CD4-positive, alpha-beta T cell (primary cell): Measurements from ENCODE around the gene SIM2. TPM values are rescaled to one million over a fixed set of nuclear protein-coding genes. Genes with fewer than 3 reads are reported as not detected.
A peak's percentile ranks its signal among the peaks of the same experiment; 100 is the strongest.

Source experiments
- ATAC-seq: fragments of 200-7000 bp; cut with Tn5 transposase; one replicate; pipeline ENCODE4 v1.10.0; 2022; ENCODE audit warnings: mild to moderate bottlenecking; ENCODE audit not compliant: poor library complexity
- CTCF ChIA-PET: fragments of 350-600 bp; sonication (Branson Sonifier 250); formaldehyde crosslinking; loops from one replicate; lab custom pipeline; 2021; ENCODE audit warnings: antibody characterized with exemption, inconsistent platforms; lab: Charles Lee
- POLR2A ChIA-PET: fragments of 350-600 bp; sonication (Branson Sonifier 250); formaldehyde crosslinking; loops from one replicate; lab custom pipeline; 2021; ENCODE audit warnings: antibody characterized with exemption, inconsistent platforms; lab: Charles Lee
- DNase-seq, 14 experiments: peaks; one replicate each; pipeline ENCODE4 v3.0.0-alpha.2; 2013 to 2020; ENCODE audit warnings: mixed read lengths in 2 of 14
- H3K27ac ChIP-seq, 2 donors: one replicate each; pipeline versions ENCODE4 v1.5.1 to v1.7.0; 2013; ENCODE audit warnings: low read length in 2 of 2, low read depth in 1 of 2, mild to moderate bottlenecking in 1 of 2
- H3K27me3 ChIP-seq, 2 experiments: 1 replicate in 1 of 2; 2 replicates in 1 of 2; pipeline versions ENCODE4 v1.6.1 to v1.7.0; 2013; ENCODE audit warnings: low read length in 2 of 2, control low read depth in 1 of 2, mild to moderate bottlenecking in 1 of 2, moderate library complexity in 1 of 2; ENCODE audit not compliant: insufficient read depth in 2 of 2, control insufficient read depth in 1 of 2
- H3K36me3 ChIP-seq: one replicate; pipeline ENCODE4 v1.6.1; 2013; ENCODE audit warnings: low read length, control low read depth; ENCODE audit not compliant: insufficient read depth
- H3K4me1 ChIP-seq: one replicate; pipeline ENCODE4 v1.6.1; 2013; ENCODE audit warnings: low read length, control low read depth; ENCODE audit not compliant: insufficient read depth
- H3K4me3 ChIP-seq: one replicate; pipeline ENCODE4 v1.5.1; 2013; ENCODE audit warnings: mild to moderate bottlenecking, low read length, moderate library complexity
- H3K9me3 ChIP-seq, 2 experiments: 1 replicate in 1 of 2; 2 replicates in 1 of 2; pipeline versions ENCODE4 v1.6.1 to v1.7.0; 2013; ENCODE audit warnings: low read length in 2 of 2, mild to moderate bottlenecking in 2 of 2, control low read depth in 1 of 2, moderate library complexity in 1 of 2; ENCODE audit not compliant: control insufficient read depth in 1 of 2, insufficient read depth in 1 of 2
- H3K27ac Mint-ChIP-seq: one replicate; pipeline ENCODE4 v1.8.0; 2020; ENCODE audit warnings: mixed read lengths
- H3K27me3 Mint-ChIP-seq: one replicate; pipeline ENCODE4 v1.8.0; 2021; ENCODE audit warnings: mixed read lengths
- H3K36me3 Mint-ChIP-seq: one replicate; pipeline ENCODE4 v1.8.0; 2021; ENCODE audit warnings: low read depth, mixed read lengths
- H3K4me1 Mint-ChIP-seq: one replicate; pipeline ENCODE4 v1.8.0; 2021; ENCODE audit warnings: low read depth, mixed read lengths
- H3K4me3 Mint-ChIP-seq: one replicate; pipeline ENCODE4 v1.8.0; 2020; ENCODE audit warnings: mild to moderate bottlenecking, mixed read lengths
- H3K9me3 Mint-ChIP-seq: one replicate; pipeline ENCODE4 v1.8.0; 2020; ENCODE audit warnings: mixed read lengths
- CTCF ChIP-seq: fragments of 200-600 bp; IDR thresholded peaks from one replicate; pipeline ENCODE4 v1.8.0; 2022; ENCODE audit warnings: antibody characterized with exemption, mild to moderate bottlenecking
- intact Hi-C, 2 experiments: fragments of 100-400 bp; cut with DNase I in 1 of 2; cut with micrococcal nuclease in 1 of 2; formaldehyde crosslinking; loops; one replicate each; pipeline versions ENCODE4 v1.15.1 to v1.9.0; 2023 to 2025; cut with DNase I, micrococcal nuclease
- total RNA-seq, 174 experiments: library from RNA in 2 of 174; stranded (reverse) in 2 of 174; gene quantifications; one replicate each; pipeline ENCODE4 v1.2.3 and lab custom pipeline; 2021 to 2026

SIM2 gene
- total RNA-seq, 2 experiments from 2014 or later = not detected

- ATAC-seq (no peak), DNase-seq (no peak)
- POLR2A ChIA-PET = no interaction called here
- Histone ChIP-seq H3K27ac (no peak overlapping the region), H3K27me3 (peaks cover 89 to 100% of the 10 kb centered on the region in 2 experiments), H3K36me3 (no peaks in the 10 kb centered on the region), H3K4me1 (peaks cover 59% of the 10 kb centered on the region), H3K9me3 (peaks cover 0 to 40% of the 10 kb centered on the region in 2 experiments), H3K4me3 (no peak overlapping the region)
- H3K27ac Mint-ChIP-seq = no peak overlapping the region
- peak overlapping the region; percentile 48 for H3K4me3 Mint-ChIP-seq
- no peaks in the 10 kb centered on the region for H3K9me3 Mint-ChIP-seq
- CTCF ChIA-PET = no interaction called here
- peaks cover 51% of the 10 kb centered on the region for H3K4me1 Mint-ChIP-seq
- TF ChIP-seq CTCF = no peak
- peaks cover 86% of the 10 kb centered on the region for H3K27me3 Mint-ChIP-seq
- H3K36me3 Mint-ChIP-seq = no peaks in the 10 kb centered on the region
- intact Hi-C loops = no loop called here
Observed at GRCh38 chr21:36706951-36707762, 8.2 kb downstream of the SIM2 start.

DNA sequence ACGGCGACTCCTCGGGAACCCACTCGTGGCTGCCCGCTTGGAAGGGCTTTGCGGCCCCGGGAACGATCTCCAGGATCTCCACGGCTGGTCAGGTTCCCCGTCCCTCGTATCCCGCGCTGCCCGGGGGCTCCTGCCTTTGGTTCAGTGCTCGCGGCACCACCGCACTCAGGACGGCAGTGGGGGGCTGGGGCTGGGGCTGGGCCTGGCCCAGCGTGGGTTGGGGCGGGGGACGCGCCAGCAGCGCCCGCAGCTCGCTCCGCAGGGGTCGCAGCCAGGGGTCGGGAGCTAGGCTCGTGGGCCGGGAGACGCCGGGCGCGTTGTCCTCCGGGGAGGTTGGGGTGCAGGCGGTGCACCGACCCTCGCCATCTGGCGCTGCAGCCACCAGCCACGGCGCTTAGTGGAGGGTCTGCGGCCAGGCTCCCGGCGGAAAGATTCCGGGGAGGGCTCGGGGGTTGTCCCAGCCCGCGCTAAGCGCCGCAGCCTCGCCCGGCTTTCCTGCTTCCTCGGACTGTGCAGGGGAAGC is 8.9 kb downstream of the SIM2 start:
- H3K27ac Mint-ChIP-seq = no peak overlapping the region
- no peak for DNase-seq
- ChIA-PET CTCF (no interaction called here), POLR2A (no interaction called here)
- Histone ChIP-seq H3K27ac (no peak overlapping the region), H3K9me3 (peaks cover 0 to 37% of the 10 kb centered on the region in 2 experiments), H3K36me3 (no peaks in the 10 kb centered on the region), H3K27me3 (peaks cover 89 to 100% of the 10 kb centered on the region in 2 experiments), H3K4me3 (no peak overlapping the region), H3K4me1 (peaks cover 59% of the 10 kb centered on the region)
- no peaks in the 10 kb centered on the region for H3K9me3 Mint-ChIP-seq
- peaks cover 86% of the 10 kb centered on the region for H3K27me3 Mint-ChIP-seq
- intact Hi-C loops = no loop called here
- peaks cover 51% of the 10 kb centered on the region for H3K4me1 Mint-ChIP-seq
- ATAC-seq = no peak
- H3K4me3 Mint-ChIP-seq = peak overlapping the region; percentile 48
- H3K36me3 Mint-ChIP-seq = no peaks in the 10 kb centered on the region
- TF ChIP-seq CTCF = no peak

GRCh38 chr21:36708286-36709029 is 9.5 kb downstream of the SIM2 start:
- CTCF ChIA-PET = no interaction called here
- Mint-ChIP-seq H3K4me3 (peak overlapping the region; percentile 48), H3K27ac (no peak overlapping the region), H3K9me3 (no peaks in the 10 kb centered on the region), H3K4me1 (peaks cover 46% of the 10 kb centered on the region), H3K36me3 (no peaks in the 10 kb centered on the region), H3K27me3 (peaks cover 86% of the 10 kb centered on the region)
- Histone ChIP-seq H3K4me3 (no peak overlapping the region), H3K9me3 (peaks cover 0 to 37% of the 10 kb centered on the region in 2 experiments), H3K27ac (no peak overlapping the region), H3K27me3 (peaks cover 83 to 100% of the 10 kb centered on the region in 2 experiments), H3K36me3 (no peaks in the 10 kb centered on the region), H3K4me1 (peaks cover 59% of the 10 kb centered on the region)
- ATAC-seq (no peak), DNase-seq (no peak)
- POLR2A ChIA-PET = no interaction called here
- no peak for TF ChIP-seq CTCF
- intact Hi-C loops = no loop called here
